HG03565 (cell line): ENCODE results near the gene RSPO4.

Experiments used
- ATAC-seq: cut with Tn5 transposase; IDR thresholded peaks from one replicate; pipeline ENCODE4 v1.9.1; 2021; ENCODE audit warnings: mild to moderate bottlenecking, moderate library complexity; ENCODE audit not compliant: unreplicated experiment

RSPO4 gene

GRCh38 chr20:910870-911770 lies 91.0 kb downstream of the RSPO4 start:
- ATAC-seq, result no peak

DNA sequence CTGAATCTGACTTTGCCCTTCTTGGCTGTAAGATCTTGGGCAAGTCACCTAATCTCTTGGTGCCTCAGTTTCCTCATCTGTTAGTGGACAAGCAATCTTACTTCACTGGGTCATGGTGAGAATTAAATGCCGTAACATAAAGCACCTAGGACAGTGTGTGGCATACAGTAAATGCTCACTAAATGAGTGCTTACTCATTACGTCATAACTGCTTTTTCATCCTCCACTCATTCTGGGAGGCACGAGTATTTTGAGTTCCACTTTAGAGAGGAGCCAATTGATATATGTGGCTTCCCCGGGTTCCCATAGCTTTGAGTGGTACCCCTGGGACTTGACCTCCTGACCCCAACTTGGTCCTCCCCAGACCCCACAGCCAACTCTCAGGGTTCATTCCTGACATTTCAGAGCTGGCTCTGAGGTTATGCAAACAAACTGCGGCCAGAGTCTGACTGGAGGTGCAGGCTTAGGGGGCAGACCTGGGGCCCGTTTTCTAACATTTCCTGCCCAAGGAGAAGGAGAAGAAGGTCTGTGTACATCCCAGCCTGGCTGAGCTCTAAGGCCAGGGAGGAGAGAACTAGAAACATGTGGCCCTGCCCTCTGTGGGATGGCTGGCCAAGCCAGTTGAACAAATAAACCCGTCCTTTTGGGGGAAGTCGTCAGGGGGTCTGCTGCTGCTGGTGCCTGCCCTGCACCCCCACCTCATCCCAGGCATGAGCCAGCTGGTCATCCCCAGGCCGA lies 91.8 kb downstream of the RSPO4 start:
- ATAC-seq, result no peak

GRCh38 chr20:909641-910040 lies 92.5 kb downstream of the RSPO4 start:
- no peak for ATAC-seq
